Measurements from ENCODE around the gene URI1. TPM values are rescaled to one million over a fixed set of nuclear protein-coding genes. Genes with fewer than 3 reads are reported as not detected.
A peak's percentile ranks its signal among the peaks of the same experiment; 100 is the strongest.

The URI1 gene
- total RNA-seq, 2 experiments from 2014 or later = 65.9 to 69.8 TPM

- Mint-ChIP-seq H3K4me1 (ENCODE audit: low read depth) (peaks cover 22% of the 10 kb centered on the region), H3K9me3 (peaks cover under 1% of the 10 kb centered on the region), H3K36me3 (ENCODE audit: low read depth) (peaks cover 30% of the 10 kb centered on the region), H3K27me3 (ENCODE audit: low read depth) (no peaks in the 10 kb centered on the region), H3K27ac (no peak overlapping the region), H3K4me3 (no peak overlapping the region)
- no peak for DNase-seq
- CTCF ChIA-PET = no interaction called here
- intact Hi-C loops (cut with micrococcal nuclease) = no loop called here
Measured at GRCh38 chr19:29985196-29985595, 43.2 kb downstream of the URI1 start.

- no peak for DNase-seq
- H3K9me3 Mint-ChIP-seq = peaks cover 14% of the 10 kb centered on the region
- H3K4me3 Mint-ChIP-seq = no peak overlapping the region
- CTCF ChIA-PET = no interaction called here
- peaks cover 55% of the 10 kb centered on the region for H3K36me3 Mint-ChIP-seq (ENCODE audit: low read depth)
- H3K27ac Mint-ChIP-seq = no peak overlapping the region
- intact Hi-C loops (cut with micrococcal nuclease) = no loop called here
- H3K27me3 Mint-ChIP-seq (ENCODE audit: low read depth) = no peaks in the 10 kb centered on the region
- peaks cover 7% of the 10 kb centered on the region for H3K4me1 Mint-ChIP-seq (ENCODE audit: low read depth)
Measured at GRCh38 chr19:29988351-29988750, 46.3 kb downstream of the URI1 start.

DNA sequence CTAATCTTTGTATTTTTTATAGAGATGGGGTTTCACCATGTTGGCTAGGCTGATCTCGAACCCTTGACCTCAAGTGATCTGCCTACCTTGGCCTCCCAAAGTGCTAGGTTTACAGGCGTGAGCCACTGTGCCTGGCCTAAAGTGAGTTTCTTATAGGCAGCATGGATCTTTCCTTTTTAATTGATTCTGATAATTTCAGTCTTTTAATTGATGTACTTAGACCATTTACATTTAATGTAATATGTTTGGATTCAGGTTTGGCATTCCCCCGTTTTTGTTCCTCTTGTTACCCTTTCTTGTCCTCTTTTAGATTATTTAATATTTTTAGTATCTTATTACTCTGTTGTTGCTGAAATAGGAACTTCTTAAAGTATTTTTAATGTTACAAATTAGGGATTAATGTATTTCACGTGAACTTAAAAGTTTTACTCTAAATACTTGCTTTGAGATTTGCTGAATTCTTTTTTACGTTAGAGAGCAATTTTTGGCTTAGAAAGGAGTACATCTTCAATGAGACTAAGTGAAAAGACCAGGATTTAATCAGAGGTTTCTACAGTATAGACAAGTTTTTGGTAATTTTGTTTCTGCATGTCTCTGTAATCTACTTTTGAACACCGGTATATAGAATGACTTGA, 50.3 kb downstream of the URI1 start:
- CTCF ChIA-PET = no interaction called here
- no peak for DNase-seq
- peaks cover 21% of the 10 kb centered on the region for H3K9me3 Mint-ChIP-seq
- H3K4me1 Mint-ChIP-seq (ENCODE audit: low read depth) = peaks cover 22% of the 10 kb centered on the region
- H3K27me3 Mint-ChIP-seq (ENCODE audit: low read depth) = no peaks in the 10 kb centered on the region
- H3K4me3 Mint-ChIP-seq = no peak overlapping the region
- intact Hi-C loops (cut with micrococcal nuclease) = no loop called here
- peaks cover 79% of the 10 kb centered on the region for H3K36me3 Mint-ChIP-seq (ENCODE audit: low read depth)
- no peak overlapping the region for H3K27ac Mint-ChIP-seq

GRCh38 chr19:29999490-29999889, 57.5 kb downstream of the URI1 start:
- CTCF ChIA-PET = interaction anchor here (1.8 kb wide), 1 partner anchor 13 kb away, joined by 7 read pairs; no protein-coding TSS in a partner anchor
- no peak overlapping the region for H3K4me3 Mint-ChIP-seq
- no peaks in the 10 kb centered on the region for H3K27me3 Mint-ChIP-seq (ENCODE audit: low read depth)
- H3K27ac Mint-ChIP-seq = no peak overlapping the region
- intact Hi-C loops (cut with micrococcal nuclease) = loop anchor here (5.0 kb wide), 1 partner anchor 47 kb away; no protein-coding TSS in a partner anchor
- peaks cover 13% of the 10 kb centered on the region for H3K9me3 Mint-ChIP-seq
- DNase-seq = no peak
- H3K36me3 Mint-ChIP-seq (ENCODE audit: low read depth) = peaks cover 63% of the 10 kb centered on the region
- H3K4me1 Mint-ChIP-seq (ENCODE audit: low read depth) = peaks cover 54% of the 10 kb centered on the region

GRCh38 chr19:30000862-30001261, 58.8 kb downstream of the URI1 start:
- no peak overlapping the region for H3K27ac Mint-ChIP-seq
- no peak overlapping the region for H3K4me3 Mint-ChIP-seq
- peaks cover 58% of the 10 kb centered on the region for H3K36me3 Mint-ChIP-seq (ENCODE audit: low read depth)
- no peak for DNase-seq
- peaks cover 12% of the 10 kb centered on the region for H3K9me3 Mint-ChIP-seq
- H3K4me1 Mint-ChIP-seq (ENCODE audit: low read depth) = peaks cover 66% of the 10 kb centered on the region
- intact Hi-C loops (cut with micrococcal nuclease) = no loop called here
- CTCF ChIA-PET = interaction anchor here (0.6 kb wide), 1 partner anchor 20 kb away, joined by 3 read pairs; no protein-coding TSS in a partner anchor
- no peaks in the 10 kb centered on the region for H3K27me3 Mint-ChIP-seq (ENCODE audit: low read depth)

DNA sequence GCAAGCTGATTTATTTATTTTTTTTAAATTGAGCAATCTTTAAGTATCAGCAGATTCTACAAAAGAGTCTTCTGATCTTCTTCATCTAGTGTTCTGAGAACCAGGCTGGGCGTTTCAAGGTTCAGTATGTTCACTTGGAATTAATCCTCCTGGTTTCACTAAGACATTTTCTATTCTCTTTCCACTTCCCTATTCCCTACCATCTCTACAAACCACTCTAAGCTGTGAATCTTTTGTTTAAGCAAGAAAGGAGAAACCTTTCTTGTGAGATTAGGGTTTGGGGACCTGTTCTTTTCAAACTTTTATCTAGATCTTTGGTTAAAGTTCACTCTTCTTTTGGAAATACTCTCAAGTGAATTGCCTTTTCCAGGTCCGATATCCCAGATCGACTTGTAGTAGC, 59.3 kb downstream of the URI1 start:
- no peaks in the 10 kb centered on the region for H3K27me3 Mint-ChIP-seq (ENCODE audit: low read depth)
- peaks cover 59% of the 10 kb centered on the region for H3K36me3 Mint-ChIP-seq (ENCODE audit: low read depth)
- no peak overlapping the region for H3K4me3 Mint-ChIP-seq
- no peak for DNase-seq
- no peak overlapping the region for H3K27ac Mint-ChIP-seq
- intact Hi-C loops (cut with micrococcal nuclease) = no loop called here
- H3K9me3 Mint-ChIP-seq = peaks cover 10% of the 10 kb centered on the region
- CTCF ChIA-PET = interaction anchor here (0.6 kb wide), 1 partner anchor 19 kb away, joined by 3 read pairs; no protein-coding TSS in a partner anchor
- peaks cover 69% of the 10 kb centered on the region for H3K4me1 Mint-ChIP-seq (ENCODE audit: low read depth)

DNA sequence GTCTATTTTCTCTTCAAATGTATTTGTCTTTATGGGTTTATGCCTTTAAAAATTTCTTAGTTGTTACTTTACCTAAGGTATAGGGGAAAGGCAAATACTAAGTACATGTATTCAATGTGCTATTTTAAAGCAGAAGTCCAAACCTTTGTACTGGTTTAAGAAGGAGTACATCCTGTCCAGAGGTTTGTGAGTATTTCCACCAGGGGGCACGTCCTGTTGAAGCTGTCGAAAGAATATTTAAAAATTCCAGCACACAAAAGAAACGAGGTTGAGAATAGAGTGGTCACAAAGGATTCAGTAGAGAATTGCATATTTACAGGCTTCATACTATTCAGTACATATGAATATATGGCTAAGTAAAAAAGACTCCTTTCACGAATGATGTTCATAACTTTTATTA, 59.8 kb downstream of the URI1 start:
- no peak for DNase-seq
- Mint-ChIP-seq H3K9me3 (peaks cover 8% of the 10 kb centered on the region), H3K36me3 (ENCODE audit: low read depth) (peaks cover 54% of the 10 kb centered on the region), H3K27me3 (ENCODE audit: low read depth) (no peaks in the 10 kb centered on the region), H3K27ac (no peak overlapping the region), H3K4me1 (ENCODE audit: low read depth) (peaks cover 66% of the 10 kb centered on the region), H3K4me3 (no peak overlapping the region)
- CTCF ChIA-PET = no interaction called here
- intact Hi-C loops (cut with micrococcal nuclease) = no loop called here

GRCh38 chr19:30003866-30004265, 61.8 kb downstream of the URI1 start:
- H3K36me3 Mint-ChIP-seq (ENCODE audit: low read depth) = peaks cover 43% of the 10 kb centered on the region

DNA sequence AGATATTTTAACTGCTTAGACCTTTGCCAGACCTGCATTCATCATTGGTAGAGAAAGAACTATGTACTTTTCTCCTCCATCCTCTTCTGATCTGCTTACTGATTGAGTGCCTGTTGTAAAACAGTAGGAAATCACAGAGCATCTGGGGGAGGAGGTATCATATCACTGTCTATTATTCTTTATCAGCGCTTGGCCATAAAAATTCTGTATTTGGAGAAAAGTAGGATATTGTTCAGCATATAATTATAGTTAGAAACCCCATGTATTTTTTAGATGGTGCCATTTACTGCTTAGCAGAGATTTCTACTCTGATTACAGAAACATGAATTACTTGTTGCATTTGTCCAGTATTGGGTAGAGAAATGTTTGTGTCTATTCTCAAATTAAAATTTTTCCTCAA, 62.4 kb downstream of the URI1 start:
- Mint-ChIP-seq H3K9me3 (peaks cover 3% of the 10 kb centered on the region), H3K27ac (no peak overlapping the region), H3K27me3 (ENCODE audit: low read depth) (no peaks in the 10 kb centered on the region), H3K4me3 (no peak overlapping the region), H3K36me3 (ENCODE audit: low read depth) (peaks cover 43% of the 10 kb centered on the region), H3K4me1 (ENCODE audit: low read depth) (peaks cover 51% of the 10 kb centered on the region)
- no peak for DNase-seq
- CTCF ChIA-PET = no interaction called here
- intact Hi-C loops (cut with micrococcal nuclease) = no loop called here

More at GRCh38 chr19:30003866-30004265, 61.8 kb downstream of the URI1 start:
- Mint-ChIP-seq H3K27ac (no peak overlapping the region), H3K4me1 (ENCODE audit: low read depth) (peaks cover 52% of the 10 kb centered on the region), H3K4me3 (no peak overlapping the region), H3K27me3 (ENCODE audit: low read depth) (no peaks in the 10 kb centered on the region), H3K9me3 (peaks cover 3% of the 10 kb centered on the region)
- CTCF ChIA-PET = interaction anchor here (1.1 kb wide), 1 partner anchor 393 kb away, joined by 3 read pairs; no protein-coding TSS in a partner anchor
- intact Hi-C loops (cut with micrococcal nuclease) = no loop called here
- DNase-seq = no peak

- peak overlapping the region; percentile 65 for H3K27ac Mint-ChIP-seq
- CTCF ChIA-PET = no interaction called here
- no peak for DNase-seq
- intact Hi-C loops (cut with micrococcal nuclease) = no loop called here
- H3K9me3 Mint-ChIP-seq = no peaks in the 10 kb centered on the region
- no peaks in the 10 kb centered on the region for H3K27me3 Mint-ChIP-seq (ENCODE audit: low read depth)
- peaks cover 41% of the 10 kb centered on the region for H3K4me1 Mint-ChIP-seq (ENCODE audit: low read depth)
- H3K4me3 Mint-ChIP-seq = no peak overlapping the region
- H3K36me3 Mint-ChIP-seq (ENCODE audit: low read depth) = peaks cover 30% of the 10 kb centered on the region
Measured at GRCh38 chr19:30006207-30006606, 64.2 kb downstream of the URI1 start.

DNA sequence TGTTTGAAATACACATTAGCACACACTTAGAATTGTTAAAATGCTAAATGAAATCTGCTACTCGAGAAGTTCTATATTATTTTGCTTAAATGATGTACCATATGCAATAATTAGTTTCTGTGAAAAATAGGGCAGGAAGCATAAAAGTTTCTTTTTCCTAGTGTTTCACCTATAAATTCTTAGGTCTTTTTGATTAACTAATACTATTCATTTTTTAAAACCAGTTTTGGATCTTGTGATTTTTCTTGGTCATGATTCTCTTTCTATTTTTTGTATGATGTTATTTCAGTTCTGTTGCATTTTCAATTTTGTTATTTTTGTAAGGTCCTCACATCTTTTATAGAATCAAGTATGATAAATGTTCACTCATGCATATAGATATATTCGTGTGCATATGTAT, 66.1 kb downstream of the URI1 start:
- Mint-ChIP-seq H3K36me3 (ENCODE audit: low read depth) (peaks cover 34% of the 10 kb centered on the region), H3K9me3 (no peaks in the 10 kb centered on the region), H3K4me3 (no peak overlapping the region), H3K4me1 (ENCODE audit: low read depth) (peaks cover 34% of the 10 kb centered on the region), H3K27ac (peak overlapping the region; percentile 30), H3K27me3 (ENCODE audit: low read depth) (no peaks in the 10 kb centered on the region)
- DNase-seq = no peak
- intact Hi-C loops (cut with micrococcal nuclease) = no loop called here
- CTCF ChIA-PET = no interaction called here

- no peak for DNase-seq
- peaks cover 30% of the 10 kb centered on the region for H3K4me1 Mint-ChIP-seq (ENCODE audit: low read depth)
- CTCF ChIA-PET = no interaction called here
- H3K27me3 Mint-ChIP-seq (ENCODE audit: low read depth) = no peaks in the 10 kb centered on the region
- intact Hi-C loops (cut with micrococcal nuclease) = no loop called here
- H3K9me3 Mint-ChIP-seq = no peaks in the 10 kb centered on the region
- no peak overlapping the region for H3K27ac Mint-ChIP-seq
- H3K4me3 Mint-ChIP-seq = no peak overlapping the region
- peaks cover 40% of the 10 kb centered on the region for H3K36me3 Mint-ChIP-seq (ENCODE audit: low read depth)
Measured at GRCh38 chr19:30009013-30009412, 67.0 kb downstream of the URI1 start.

DNA sequence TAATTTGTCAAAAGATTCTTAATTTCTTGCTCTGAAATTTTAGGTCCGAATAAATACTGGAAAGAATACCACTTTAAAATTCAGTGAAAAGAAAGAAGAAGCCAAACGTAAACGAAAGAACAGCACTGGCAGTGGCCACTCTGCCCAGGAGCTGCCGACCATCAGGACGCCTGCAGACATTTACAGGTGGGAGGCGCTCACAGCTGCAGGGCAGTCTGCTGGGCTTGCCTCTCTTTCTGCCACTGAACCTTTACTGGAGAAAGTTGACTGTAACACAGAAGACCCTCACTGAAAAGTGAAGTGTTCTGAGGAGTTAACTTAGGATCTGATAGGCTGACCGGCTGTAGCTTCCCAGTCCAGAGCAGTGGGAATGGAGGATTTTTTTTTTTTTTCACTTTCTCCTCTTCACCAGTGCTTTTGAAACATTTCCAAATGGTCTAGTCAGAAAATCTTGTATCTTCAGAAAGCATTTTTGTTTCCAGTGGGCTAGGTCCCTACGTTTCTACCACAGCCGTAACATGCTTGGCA, 69.1 kb downstream of the URI1 start:
- Mint-ChIP-seq H3K27me3 (ENCODE audit: low read depth) (no peaks in the 10 kb centered on the region), H3K4me3 (no peak overlapping the region), H3K9me3 (no peaks in the 10 kb centered on the region), H3K27ac (no peak overlapping the region), H3K4me1 (ENCODE audit: low read depth) (peaks cover 10% of the 10 kb centered on the region), H3K36me3 (ENCODE audit: low read depth) (peaks cover 37% of the 10 kb centered on the region)
- intact Hi-C loops (cut with micrococcal nuclease) = no loop called here
- CTCF ChIA-PET = no interaction called here
- no peak for DNase-seq

Data from activated naive CD4-positive, alpha-beta T cell treated with anti-CD3 and anti-CD28 coated beads for 36 hours (primary cell).